Coronary artery (tissue), 2 donors: Measurements from ENCODE around the gene GTSE1.

Source experiments
- DNase-seq: peaks from one replicate; pipeline ENCODE4 v3.0.0-alpha.2; 2017; ENCODE audit warnings: low spot score
- H3K27ac ChIP-seq, 2 donors: fragments of 200-600 bp; sonication (generic); one replicate each; pipeline ENCODE4 v1.5.1; 2016 to 2019
- H3K4me3 ChIP-seq: fragments of 200-600 bp; sonication (generic); 2 replicates; pipeline ENCODE4 v1.5.1; 2016; ENCODE audit warnings: mild to moderate bottlenecking, moderate library complexity
- CTCF ChIP-seq: fragments of 200-600 bp; sonication (generic); IDR thresholded peaks from one replicate; pipeline ENCODE4 v1.5.1; 2019; ENCODE audit warnings: antibody characterized with exemption

The GTSE1 gene

GRCh38 chr22:46377525-46378425, 81.1 kb downstream of the GTSE1 start:
- H3K4me3 ChIP-seq: no peak overlapping the region
- H3K27ac ChIP-seq: no peak overlapping the region
- no peak for DNase-seq
- no peak for TF ChIP-seq CTCF

DNA sequence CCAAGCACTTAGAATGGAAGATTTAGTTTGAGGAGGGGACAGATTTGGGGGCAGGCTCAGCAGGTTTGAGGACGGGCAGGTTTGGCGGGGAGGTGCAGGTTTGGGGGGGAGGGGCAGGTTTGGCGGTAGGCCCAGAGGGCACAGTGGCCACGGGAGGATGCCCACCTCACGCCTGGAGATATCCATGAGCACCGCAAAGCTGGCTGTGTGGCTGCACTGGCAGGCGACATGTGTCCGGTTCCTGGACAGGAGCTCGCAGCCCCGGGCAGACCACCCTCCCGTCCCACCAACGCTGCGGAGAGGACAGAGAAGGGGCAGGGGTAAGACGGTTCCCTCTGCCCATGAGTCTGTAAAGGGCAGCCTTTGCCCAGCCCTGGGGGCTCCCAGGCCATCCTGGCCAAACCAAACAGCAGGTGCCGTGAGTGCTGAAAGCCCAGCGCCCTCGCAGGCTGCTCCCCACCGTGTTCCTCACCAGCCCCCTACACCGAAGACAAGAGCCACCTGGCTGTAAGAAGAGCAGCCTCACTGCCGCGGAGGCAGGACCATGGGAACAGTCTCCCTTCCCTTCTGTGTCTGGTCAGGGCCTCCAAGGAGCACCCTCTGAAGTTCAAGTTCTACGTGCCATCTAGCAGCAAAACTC, 81.9 kb downstream of the GTSE1 start:
- Histone ChIP-seq H3K4me3 (no peak overlapping the region), H3K27ac (no peak overlapping the region)
- TF ChIP-seq CTCF: no peak
- DNase-seq: no peak

- Histone ChIP-seq H3K27ac (no peak overlapping the region), H3K4me3 (no peak overlapping the region)
- DNase-seq: no peak
- TF ChIP-seq CTCF: no peak
Measured at GRCh38 chr22:46379066-46379930, 82.6 kb downstream of the GTSE1 start.

DNA sequence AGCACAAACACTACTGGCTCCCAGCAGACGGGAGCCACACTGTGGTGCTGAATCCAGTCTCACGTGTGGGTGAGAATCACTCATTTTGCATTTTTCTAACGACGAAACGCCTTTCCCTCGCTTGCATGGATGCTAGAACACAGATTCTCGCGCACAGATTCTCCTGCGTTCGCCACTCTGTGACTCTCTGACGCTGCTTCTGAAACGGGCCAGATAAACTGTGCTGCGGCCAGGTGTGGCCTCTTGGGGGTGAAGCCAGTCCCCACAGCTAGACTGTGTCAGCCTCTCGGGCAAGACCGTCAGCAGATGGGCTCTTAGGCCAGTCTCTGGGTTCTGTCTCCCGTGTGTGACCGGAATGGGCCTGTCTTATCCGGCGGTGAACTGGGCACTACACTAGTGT, 83.4 kb downstream of the GTSE1 start:
- DNase-seq: no peak
- Histone ChIP-seq H3K27ac (no peak overlapping the region), H3K4me3 (no peak overlapping the region)
- no peak for TF ChIP-seq CTCF
